Mucosa of rectum (tissue), 2 donors: ENCODE measurements around the gene IDNK.

Experiments used
- H3K27ac ChIP-seq, 2 donors: one replicate each; pipeline ENCODE4 v1.7.0; 2013; ENCODE audit warnings: inconsistent platforms in 2 of 2, low read depth in 2 of 2, low read length in 2 of 2
- H3K27me3 ChIP-seq, 2 donors: one replicate each; pipeline ENCODE4 v1.7.0; 2013; ENCODE audit warnings: low read length in 2 of 2; ENCODE audit not compliant: control insufficient read depth in 2 of 2, insufficient read depth in 2 of 2
- H3K36me3 ChIP-seq, 2 donors: one replicate each; pipeline ENCODE4 v1.7.0; 2013; ENCODE audit warnings: low read length in 2 of 2; ENCODE audit not compliant: control insufficient read depth in 2 of 2, insufficient read depth in 2 of 2
- H3K4me1 ChIP-seq, 2 donors: one replicate each; pipeline ENCODE4 v1.7.0; 2013; ENCODE audit warnings: low read length in 2 of 2, mild to moderate bottlenecking in 1 of 2; ENCODE audit not compliant: control insufficient read depth in 2 of 2, insufficient read depth in 2 of 2
- H3K4me3 ChIP-seq, 2 donors: one replicate each; pipeline ENCODE4 v1.7.0; 2013; ENCODE audit warnings: low read length in 2 of 2
- H3K9ac ChIP-seq, 2 donors: one replicate each; pipeline ENCODE4 v1.7.0; 2013; ENCODE audit warnings: low read length in 2 of 2, low read depth in 1 of 2, mild to moderate bottlenecking in 1 of 2
- H3K9me3 ChIP-seq, 2 donors: one replicate each; pipeline ENCODE4 v1.7.0; 2013; ENCODE audit warnings: low read length in 2 of 2; ENCODE audit not compliant: control insufficient read depth in 2 of 2
- donor health status: healthy.
- donor health status: Normal muscosa, but diverticular disease.

Gene IDNK

GRCh38 chr9:83680233-83680632 is 57.3 kb downstream of the IDNK start:
- no peak overlapping the region for H3K9ac ChIP-seq
- H3K4me1 ChIP-seq = no peaks in the 10 kb centered on the region
- H3K27me3 ChIP-seq = no peaks in the 10 kb centered on the region
- H3K36me3 ChIP-seq = peaks cover 37 to 39% of the 10 kb centered on the region in 2 donors
- H3K4me3 ChIP-seq = no peak overlapping the region
- no peaks in the 10 kb centered on the region for H3K9me3 ChIP-seq
- no peak overlapping the region for H3K27ac ChIP-seq

- Histone ChIP-seq H3K27ac (no peak overlapping the region), H3K9ac (no peak overlapping the region), H3K27me3 (no peaks in the 10 kb centered on the region), H3K4me3 (no peak overlapping the region), H3K4me1 (no peaks in the 10 kb centered on the region), H3K36me3 (peaks cover 28 to 32% of the 10 kb centered on the region in 2 donors), H3K9me3 (no peaks in the 10 kb centered on the region)
Observed at GRCh38 chr9:83681490-83681889, 58.5 kb downstream of the IDNK start.

GRCh38 chr9:83688921-83689320 is 66.0 kb downstream of the IDNK start:
- Histone ChIP-seq H3K9ac (no peak overlapping the region), H3K9me3 (no peaks in the 10 kb centered on the region), H3K27ac (no peak overlapping the region), H3K27me3 (no peaks in the 10 kb centered on the region), H3K4me1 (peaks cover 0 to 3% of the 10 kb centered on the region in 2 donors), H3K36me3 (no peaks in the 10 kb centered on the region), H3K4me3 (no peak overlapping the region)

GRCh38 chr9:83691492-83691891 is 68.5 kb downstream of the IDNK start:
- H3K36me3 ChIP-seq = no peaks in the 10 kb centered on the region
- H3K9ac ChIP-seq = no peak overlapping the region
- no peaks in the 10 kb centered on the region for H3K27me3 ChIP-seq
- no peaks in the 10 kb centered on the region for H3K9me3 ChIP-seq
- H3K4me1 ChIP-seq = peaks cover 0 to 3% of the 10 kb centered on the region in 2 donors
- H3K4me3 ChIP-seq = no peak overlapping the region
- H3K27ac ChIP-seq = no peak overlapping the region
